Measurements from ENCODE around the gene BACH2.

- TF ChIP-seq CTCF (IDR thresholded peaks at IDR 0.05) (no peak), POLR2AphosphoS5 (IDR thresholded peaks at IDR 0.05) (no peak), POLR2A (IDR thresholded peaks at IDR 0.05) (no peak)
These were observed 303.2 kb downstream of the BACH2 start for GRCh38 chr6:89993411-89993810.

All from stomach (tissue), 4 donors.